Skeletal muscle satellite cell (primary cell): ENCODE measurements around the gene DAB2IP.

Source experiments
- H3K27me3 ChIP-seq: 2 replicates; pipeline ENCODE4 v1.7.0; 2013; ENCODE audit warnings: low read length; ENCODE audit not compliant: control insufficient read depth, insufficient read depth
- H3K36me3 ChIP-seq: 2 replicates; pipeline ENCODE4 v1.7.0; 2013; ENCODE audit warnings: mild to moderate bottlenecking, control low read depth, low read length; ENCODE audit not compliant: insufficient read depth
- H3K4me1 ChIP-seq: 2 replicates; pipeline ENCODE4 v1.7.0; 2013; ENCODE audit warnings: low read length; ENCODE audit not compliant: control insufficient read depth, insufficient read depth
- H3K4me2 ChIP-seq: 2 replicates; pipeline ENCODE4 v1.7.0; 2013; ENCODE audit warnings: mild to moderate bottlenecking, low read length
- H3K4me3 ChIP-seq: 2 replicates; pipeline ENCODE4 v1.7.0; 2013; ENCODE audit warnings: low read length
- H3K9ac ChIP-seq: 2 replicates; pipeline ENCODE4 v1.7.0; 2013; ENCODE audit warnings: mild to moderate bottlenecking, low read depth, low read length, moderate library complexity
- H3K9me3 ChIP-seq: replicated peaks from 2 replicates; pipeline ENCODE4 v1.7.0; 2013; ENCODE audit warnings: mild to moderate bottlenecking, control low read depth, low read length

The DAB2IP gene

GRCh38 chr9:121830441-121831140 is 179.2 kb downstream of the DAB2IP start:
- no peaks in the 10 kb centered on the region for H3K4me1 ChIP-seq
- no peaks in the 10 kb centered on the region for H3K27me3 ChIP-seq
- H3K4me2 ChIP-seq: no peak overlapping the region
- H3K9ac ChIP-seq: no peak overlapping the region
- H3K36me3 ChIP-seq: peaks cover 5% of the 10 kb centered on the region
- no peaks in the 10 kb centered on the region for H3K9me3 ChIP-seq
- H3K4me3 ChIP-seq: no peak overlapping the region

- Histone ChIP-seq H3K36me3 (peaks cover 5% of the 10 kb centered on the region), H3K9me3 (no peaks in the 10 kb centered on the region), H3K4me3 (no peak overlapping the region), H3K9ac (no peak overlapping the region), H3K4me2 (no peak overlapping the region), H3K27me3 (no peaks in the 10 kb centered on the region), H3K4me1 (no peaks in the 10 kb centered on the region)
Measured at GRCh38 chr9:121831869-121832268, 180.4 kb downstream of the DAB2IP start.

- Histone ChIP-seq H3K4me2 (no peak overlapping the region), H3K9me3 (no peaks in the 10 kb centered on the region), H3K4me3 (no peak overlapping the region), H3K9ac (no peak overlapping the region), H3K27me3 (no peaks in the 10 kb centered on the region), H3K36me3 (peaks cover 5% of the 10 kb centered on the region), H3K4me1 (peaks cover 7% of the 10 kb centered on the region)
Measured at GRCh38 chr9:121833061-121833460, 181.6 kb downstream of the DAB2IP start.
